Peyer's patch (tissue), 4 donors: ENCODE measurements around the gene CDC42BPA. TPM values are rescaled to one million over a fixed set of nuclear protein-coding genes. Genes with fewer than 3 reads are reported as not detected.

ENCODE experiments used
- DNase-seq, 3 donors: peaks; one replicate each; pipeline ENCODE4 v3.0.0-alpha.2; 2017 to 2019
- H3K27ac ChIP-seq, 4 donors: fragments of 200-600 bp; sonication (generic); one replicate each; pipeline ENCODE4 v1.5.1; 2016 to 2019
- H3K27me3 ChIP-seq, 2 donors: fragments of 200-600 bp; sonication (generic); one replicate each; pipeline ENCODE4 v1.5.1; 2019
- H3K36me3 ChIP-seq, 3 donors: fragments of 200-600 bp; sonication (generic); one replicate each; pipeline ENCODE4 v1.5.1; 2016 to 2019
- H3K4me1 ChIP-seq, 4 donors: fragments of 200-600 bp; sonication (generic); one replicate each; pipeline ENCODE4 v1.5.1; 2016 to 2019
- H3K4me3 ChIP-seq, 4 donors: fragments of 200-600 bp; sonication (generic); 1 replicate in 3 of 4; 2 replicates in 1 of 4; pipeline ENCODE4 v1.5.1; 2016 to 2019; ENCODE audit warnings: mild to moderate bottlenecking in 1 of 4
- H3K9me3 ChIP-seq, 4 donors: fragments of 200-600 bp; sonication (generic); one replicate each; pipeline ENCODE4 v1.5.1; 2016 to 2019; ENCODE audit warnings: mild to moderate bottlenecking in 1 of 4
- POLR2A ChIP-seq, 2 donors: fragments of 450-650 bp; IDR thresholded peaks; one replicate each; pipeline ENCODE4 v1.5.1; 2017; ENCODE audit warnings: antibody characterized with exemption in 2 of 2, mild to moderate bottlenecking in 2 of 2, moderate library complexity in 2 of 2
- total RNA-seq, 4 donors: library from RNA; depleted of rRNA; stranded (reverse); fragments of >200 nt; gene quantifications; one replicate each; pipeline ENCODE4 v1.1.0, GENCODE V29; 2016
- TF ChIP-seq, protein P1 (sequence below), 6 experiments: fragments of 450-650 bp in 4 of 6; fragments of 200-600 bp in 2 of 6; sonication (generic) in 1 of 6; IDR thresholded peaks; one replicate each; pipeline ENCODE4 v1.5.1; 2017 to 2019; ENCODE audit warnings: antibody characterized with exemption in 6 of 6, mild to moderate bottlenecking in 3 of 6, moderate library complexity in 1 of 6

Gene CDC42BPA
- total RNA-seq, 4 donors from 2014 or later, result 49.3 to 107 (median 53.9) TPM

- Histone ChIP-seq H3K27ac (peak overlapping the region; percentile 57 to 87 (median 68)), H3K27me3 (no peaks in the 10 kb centered on the region), H3K4me3 (no peak overlapping the region), H3K36me3 (peaks cover 0 to 21% (median 0%) of the 10 kb centered on the region in 3 donors), H3K4me1 (peaks cover 0 to 25% (median 0%) of the 10 kb centered on the region in 4 donors), H3K9me3 (no peaks in the 10 kb centered on the region)
- DNase-seq, result no peak
- TF ChIP-seq, protein P1, sequence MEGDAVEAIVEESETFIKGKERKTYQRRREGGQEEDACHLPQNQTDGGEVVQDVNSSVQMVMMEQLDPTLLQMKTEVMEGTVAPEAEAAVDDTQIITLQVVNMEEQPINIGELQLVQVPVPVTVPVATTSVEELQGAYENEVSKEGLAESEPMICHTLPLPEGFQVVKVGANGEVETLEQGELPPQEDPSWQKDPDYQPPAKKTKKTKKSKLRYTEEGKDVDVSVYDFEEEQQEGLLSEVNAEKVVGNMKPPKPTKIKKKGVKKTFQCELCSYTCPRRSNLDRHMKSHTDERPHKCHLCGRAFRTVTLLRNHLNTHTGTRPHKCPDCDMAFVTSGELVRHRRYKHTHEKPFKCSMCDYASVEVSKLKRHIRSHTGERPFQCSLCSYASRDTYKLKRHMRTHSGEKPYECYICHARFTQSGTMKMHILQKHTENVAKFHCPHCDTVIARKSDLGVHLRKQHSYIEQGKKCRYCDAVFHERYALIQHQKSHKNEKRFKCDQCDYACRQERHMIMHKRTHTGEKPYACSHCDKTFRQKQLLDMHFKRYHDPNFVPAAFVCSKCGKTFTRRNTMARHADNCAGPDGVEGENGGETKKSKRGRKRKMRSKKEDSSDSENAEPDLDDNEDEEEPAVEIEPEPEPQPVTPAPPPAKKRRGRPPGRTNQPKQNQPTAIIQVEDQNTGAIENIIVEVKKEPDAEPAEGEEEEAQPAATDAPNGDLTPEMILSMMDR (IDR thresholded peaks at IDR 0.05), result no peak
- no peak for TF ChIP-seq POLR2A (IDR thresholded peaks at IDR 0.05)
These were observed 344.9 kb downstream of the CDC42BPA start for GRCh38 chr1:226973371-226973897.

DNA sequence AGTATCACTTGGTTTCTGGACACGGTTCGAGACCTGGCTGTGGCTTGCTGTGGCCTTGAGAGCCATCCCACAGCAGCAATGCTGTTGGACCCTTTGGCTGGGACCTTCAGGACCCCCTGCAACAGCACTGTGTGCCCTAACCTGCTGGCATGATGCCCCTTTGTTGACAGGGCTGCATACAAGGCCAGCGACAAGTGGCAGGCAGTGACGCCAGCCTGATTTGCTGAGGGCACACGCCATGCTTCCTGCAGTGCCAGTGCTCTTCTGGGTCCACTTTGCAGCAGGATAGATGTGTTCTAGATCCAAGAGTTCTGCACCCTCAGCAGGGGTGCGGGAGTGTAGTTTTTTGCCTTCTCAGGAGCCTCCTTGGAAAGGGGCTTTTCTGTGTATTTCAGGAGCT is 345.4 kb downstream of the CDC42BPA start:
- H3K36me3 ChIP-seq, result peaks cover 0 to 17% (median 0%) of the 10 kb centered on the region in 3 donors

GRCh38 chr1:226971765-226972164 is 346.5 kb downstream of the CDC42BPA start:
- Histone ChIP-seq H3K36me3 (peaks cover 0 to 14% (median 0%) of the 10 kb centered on the region in 3 donors), H3K9me3 (no peaks in the 10 kb centered on the region), H3K4me3 (no peak overlapping the region), H3K4me1 (peaks cover 0 to 25% (median 0%) of the 10 kb centered on the region in 4 donors), H3K27me3 (no peaks in the 10 kb centered on the region), H3K27ac (no peak overlapping the region)
- DNase-seq, result no peak
- TF ChIP-seq POLR2A (IDR thresholded peaks at IDR 0.05), result no peak
- TF ChIP-seq, protein P1 (IDR thresholded peaks at IDR 0.05), result no peak

More for the DNA sequence above, 345.4 kb downstream of the CDC42BPA start:
- no peak for DNase-seq
- no peak overlapping the region for H3K4me3 ChIP-seq
- TF ChIP-seq POLR2A (IDR thresholded peaks at IDR 0.05), result no peak
- TF ChIP-seq, protein P1 (IDR thresholded peaks at IDR 0.05), result no peak
- H3K4me1 ChIP-seq, result peaks cover 0 to 25% (median 0%) of the 10 kb centered on the region in 4 donors
- H3K27me3 ChIP-seq, result no peaks in the 10 kb centered on the region
- H3K27ac ChIP-seq, result peak overlapping the region in 3 of 4 donors; percentile 57 to 87 (median 72)
- H3K9me3 ChIP-seq, result no peaks in the 10 kb centered on the region

DNA sequence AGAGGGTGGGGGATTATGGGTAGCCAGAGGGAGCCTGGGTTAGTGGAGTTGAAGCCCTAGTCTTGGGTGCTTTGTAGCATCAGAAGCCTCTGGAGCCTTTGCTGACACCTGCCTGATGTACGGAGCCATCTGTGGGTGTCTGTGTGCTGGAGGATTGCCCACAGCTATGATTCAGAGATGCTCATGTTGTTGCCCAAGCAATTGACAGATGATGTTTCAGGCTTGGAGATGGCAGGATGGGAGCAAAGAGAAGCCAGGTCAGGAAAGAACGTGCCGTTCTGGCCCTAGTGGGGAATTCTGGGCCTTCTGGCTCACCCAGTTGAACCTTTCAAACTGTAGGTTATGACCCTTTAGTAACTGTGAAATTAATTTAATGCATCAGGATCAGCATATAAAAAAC is 350.6 kb downstream of the CDC42BPA start:
- peaks cover 0 to 36% (median 0%) of the 10 kb centered on the region in 3 donors for H3K36me3 ChIP-seq
- H3K4me3 ChIP-seq, result no peak overlapping the region
- TF ChIP-seq, protein P1 (IDR thresholded peaks at IDR 0.05), result no peak
- no peak for TF ChIP-seq POLR2A (IDR thresholded peaks at IDR 0.05)
- DNase-seq, result peak in 1 of 3 donors; percentile 43
- peak overlapping the region in 1 of 4 donors; percentile 35 for H3K27ac ChIP-seq
- no peaks in the 10 kb centered on the region for H3K9me3 ChIP-seq
- no peaks in the 10 kb centered on the region for H3K4me1 ChIP-seq
- no peaks in the 10 kb centered on the region for H3K27me3 ChIP-seq

- H3K4me3 ChIP-seq, result no peak overlapping the region
- TF ChIP-seq, protein P1 (IDR thresholded peaks at IDR 0.05), result no peak
- no peak for TF ChIP-seq POLR2A (IDR thresholded peaks at IDR 0.05)
- H3K36me3 ChIP-seq, result peaks cover 0 to 36% (median 0%) of the 10 kb centered on the region in 3 donors
- H3K27me3 ChIP-seq, result no peaks in the 10 kb centered on the region
- DNase-seq, result no peak
- no peaks in the 10 kb centered on the region for H3K4me1 ChIP-seq
- H3K9me3 ChIP-seq, result no peaks in the 10 kb centered on the region
- no peak overlapping the region for H3K27ac ChIP-seq
These were observed 351.6 kb downstream of the CDC42BPA start for GRCh38 chr1:226966683-226967082.
